ENCODE data around the gene TRABD2A.
A peak's percentile ranks its signal among the peaks of the same experiment; 100 is the strongest.

The TRABD2A gene

GRCh38 chr2:84904151-84904550 is 23.3 kb upstream of the TRABD2A start:
- no peak for DNase-seq

GRCh38 chr2:84902526-84902925 is 21.6 kb upstream of the TRABD2A start:
- no peak for DNase-seq

GRCh38 chr2:84901593-84902120 is 20.8 kb upstream of the TRABD2A start:
- DNase-seq: no peak

DNA sequence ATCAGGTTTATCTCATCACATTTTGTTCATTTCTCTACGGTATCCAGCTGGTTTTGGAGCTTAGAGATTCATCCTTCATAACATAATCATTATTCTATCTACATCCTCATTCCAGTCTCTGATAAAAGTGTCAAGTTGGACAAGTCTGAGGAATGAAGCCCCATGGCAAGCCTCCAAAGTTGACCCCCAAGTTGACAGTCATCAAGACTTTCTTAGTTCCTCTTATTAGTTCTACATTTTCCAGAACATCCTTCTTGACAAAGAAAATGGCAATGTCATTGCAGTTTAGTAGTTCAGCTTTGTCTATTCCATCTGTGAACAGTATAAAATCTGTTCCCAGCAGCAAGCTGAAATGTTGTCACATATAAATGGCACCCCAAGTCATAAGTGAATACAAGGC is 20.1 kb upstream of the TRABD2A start:
- DNase-seq: no peak

DNA sequence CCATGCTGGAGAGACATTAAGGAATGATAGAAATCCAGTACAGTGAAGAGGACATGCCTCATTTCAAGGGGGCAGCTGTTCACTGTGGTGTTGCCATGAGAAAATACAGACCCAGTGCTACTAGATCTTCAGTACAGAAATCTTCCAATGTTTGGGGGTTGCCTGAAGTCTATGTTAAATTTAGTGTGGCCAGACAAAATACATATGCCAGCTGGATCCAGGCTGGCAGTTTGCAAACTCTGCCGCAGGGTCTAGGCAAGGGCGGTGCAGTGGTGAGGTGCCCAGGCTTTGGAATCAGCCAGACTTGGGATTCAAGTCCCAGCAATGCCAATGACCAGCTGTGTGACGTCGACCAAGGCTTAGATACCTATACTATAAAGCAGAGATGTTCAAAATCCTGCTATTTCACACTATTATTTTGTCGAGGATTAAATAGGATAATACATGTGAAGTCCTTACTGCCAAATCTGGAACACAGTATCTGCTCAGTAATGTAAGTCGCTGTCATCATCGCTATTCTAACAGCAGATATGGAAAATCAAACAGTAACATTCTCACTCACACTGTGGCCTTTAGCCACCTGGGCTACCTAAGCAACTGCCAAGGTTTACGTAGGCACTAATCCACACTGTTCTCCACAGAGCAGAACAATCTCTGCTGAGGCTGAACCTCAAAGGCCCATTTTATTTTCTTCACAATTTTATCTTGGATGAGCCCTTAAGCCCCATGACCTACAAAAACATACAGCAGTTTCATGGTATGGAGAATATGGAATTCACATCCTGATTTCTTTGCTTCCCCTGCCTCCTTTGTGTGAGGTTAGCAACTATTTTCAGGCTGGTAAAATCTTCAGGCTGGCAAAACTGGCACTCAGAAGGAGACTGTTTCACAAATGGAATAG is 18.7 kb upstream of the TRABD2A start:
- no peak for DNase-seq

- DNase-seq: no peak
Observed at GRCh38 chr2:84897773-84898172, 16.9 kb upstream of the TRABD2A start.

DNA sequence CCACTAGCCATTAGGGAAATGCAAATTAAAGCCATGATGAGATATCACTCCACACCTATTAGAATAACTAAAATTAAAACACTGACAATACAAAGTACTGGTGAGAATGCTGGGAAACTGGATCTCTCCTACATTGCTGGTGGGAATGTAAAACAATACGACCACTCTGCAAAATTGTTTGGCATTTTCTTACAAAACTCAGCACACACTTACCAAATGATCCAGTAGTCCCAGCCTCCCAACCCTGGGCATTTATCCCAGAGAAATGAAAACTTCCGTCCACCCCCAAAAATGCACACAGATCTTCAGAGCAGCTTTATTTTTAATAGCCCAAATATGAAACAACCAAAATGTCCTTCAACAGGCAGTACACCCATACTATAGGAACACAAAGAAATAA is 15.7 kb upstream of the TRABD2A start:
- no peak for DNase-seq

- DNase-seq: peak; percentile 17
Observed at GRCh38 chr2:84894758-84895520, 14.1 kb upstream of the TRABD2A start.

DNA sequence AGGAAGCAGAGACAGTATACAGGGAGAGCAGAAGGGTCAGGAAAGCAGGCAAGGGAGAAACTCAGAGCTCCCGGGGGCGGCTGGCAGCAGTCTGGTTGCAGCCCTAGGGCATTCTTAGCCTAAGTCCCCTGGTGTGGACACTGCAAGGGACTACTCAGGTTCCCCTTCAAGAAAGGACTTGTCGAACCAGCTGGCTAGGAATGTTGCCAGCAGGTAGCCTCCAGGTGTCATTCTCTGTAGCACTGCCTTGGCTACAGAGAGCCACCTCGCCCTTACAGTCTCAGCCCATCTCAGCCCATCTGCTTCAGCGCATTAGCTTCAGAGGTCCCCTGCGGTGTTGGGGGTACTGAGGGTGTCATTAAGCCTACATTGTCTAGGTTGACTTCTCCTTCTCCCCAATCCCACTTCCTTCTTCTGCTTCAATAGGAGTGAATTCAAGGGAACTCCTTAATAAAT is 13.3 kb upstream of the TRABD2A start:
- peak; percentile 70 for DNase-seq

DNA sequence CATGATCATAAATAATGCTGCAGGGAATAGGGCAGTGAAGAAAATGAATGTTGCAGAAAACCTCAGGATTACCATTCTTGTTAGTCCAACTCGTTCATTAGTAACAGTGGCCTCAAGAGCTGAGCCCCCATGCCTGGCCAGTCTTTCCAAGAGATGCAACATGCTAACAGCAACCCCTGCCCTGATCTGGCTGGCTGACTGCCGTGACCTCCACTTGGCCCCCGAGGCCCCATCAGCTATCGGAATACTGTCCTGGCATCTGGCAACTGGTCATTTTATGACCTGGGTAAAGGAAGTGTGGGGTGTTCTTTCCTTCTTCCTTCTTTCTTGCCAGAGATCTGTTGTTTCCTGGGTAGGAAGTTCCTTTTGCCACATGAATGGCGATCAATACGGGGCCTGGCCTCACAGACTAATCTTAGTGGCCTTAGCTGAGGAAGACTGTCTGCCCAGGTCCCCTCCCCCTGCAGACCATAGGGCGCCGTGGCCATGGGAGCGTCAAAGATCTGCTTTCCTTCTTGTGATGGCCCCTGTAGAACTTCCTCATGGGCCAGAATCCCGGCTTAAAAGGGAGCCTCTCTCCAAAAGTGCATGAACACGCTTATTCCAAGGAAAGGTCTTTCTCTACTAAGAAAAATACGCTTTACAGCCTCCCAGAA is 10.6 kb upstream of the TRABD2A start:
- DNase-seq: no peak

GRCh38 chr2:84889332-84889731 is 8.4 kb upstream of the TRABD2A start:
- no peak for DNase-seq

DNA sequence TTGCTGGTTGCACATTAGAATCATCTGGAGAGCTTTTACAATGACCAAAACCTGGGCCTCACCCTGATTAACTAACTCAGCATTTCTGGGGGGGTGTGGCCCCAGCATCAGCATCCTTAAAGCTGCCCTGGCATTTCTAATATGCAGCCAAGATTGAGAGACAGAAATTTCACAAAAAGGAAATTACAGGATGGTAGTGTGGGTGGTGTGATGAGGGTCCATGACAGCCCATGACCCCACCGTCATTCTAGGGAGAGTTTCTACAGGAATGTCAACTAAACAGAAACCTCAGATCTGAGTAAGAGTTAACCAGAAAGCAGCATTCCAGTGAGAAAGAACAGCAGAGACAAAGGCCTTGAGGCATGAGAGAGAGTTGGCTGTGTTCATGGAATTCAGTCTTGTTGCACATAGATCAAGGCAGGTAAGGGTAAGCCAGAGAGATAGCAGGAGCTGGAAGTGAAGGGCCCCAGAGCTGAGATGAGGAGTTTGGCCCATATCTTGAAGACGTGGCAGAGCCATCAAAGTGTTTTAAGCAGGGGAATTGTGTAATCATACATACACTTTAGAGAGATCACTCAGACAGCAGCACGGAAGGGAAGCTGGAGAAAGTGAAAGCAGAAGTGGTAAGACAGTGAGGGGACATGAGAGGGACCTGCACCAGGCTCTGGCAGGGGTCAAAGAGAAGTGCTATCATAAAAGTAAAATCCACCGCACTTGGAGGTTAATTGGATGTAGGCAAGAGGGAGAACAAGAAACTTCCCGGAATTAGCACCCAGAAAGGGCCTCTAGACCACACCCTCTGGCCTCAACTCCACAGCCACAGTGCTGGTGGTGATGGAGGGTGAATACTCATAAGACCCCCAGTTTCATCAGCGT is 7.8 kb upstream of the TRABD2A start:
- DNase-seq: no peak

GRCh38 chr2:84886791-84887190 is 5.9 kb upstream of the TRABD2A start:
- DNase-seq: no peak

GRCh38 chr2:84885111-84885510 is 4.2 kb upstream of the TRABD2A start:
- DNase-seq: no peak

DNA sequence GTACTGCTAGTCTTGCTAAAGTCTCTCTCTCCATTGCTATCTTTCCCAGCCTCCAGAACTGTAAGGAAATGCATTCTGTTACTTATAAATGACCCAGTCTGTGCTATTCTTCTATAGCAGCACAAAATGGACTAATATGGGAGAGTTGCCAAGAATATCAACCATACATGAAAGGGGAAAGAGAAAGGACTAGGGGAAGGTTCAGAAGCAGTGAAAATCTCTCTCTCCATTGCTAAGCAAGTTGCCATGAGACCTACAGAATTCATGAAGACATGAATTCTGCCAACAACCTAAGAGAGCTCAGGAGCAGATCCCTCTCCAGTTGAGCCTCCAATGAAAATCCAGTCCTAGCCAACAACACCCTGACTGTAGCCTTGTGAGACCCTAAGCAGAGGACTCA is 3.6 kb upstream of the TRABD2A start:
- no peak for DNase-seq

- no peak for DNase-seq
Observed at GRCh38 chr2:84882775-84883550, 2.1 kb upstream of the TRABD2A start.

DNA sequence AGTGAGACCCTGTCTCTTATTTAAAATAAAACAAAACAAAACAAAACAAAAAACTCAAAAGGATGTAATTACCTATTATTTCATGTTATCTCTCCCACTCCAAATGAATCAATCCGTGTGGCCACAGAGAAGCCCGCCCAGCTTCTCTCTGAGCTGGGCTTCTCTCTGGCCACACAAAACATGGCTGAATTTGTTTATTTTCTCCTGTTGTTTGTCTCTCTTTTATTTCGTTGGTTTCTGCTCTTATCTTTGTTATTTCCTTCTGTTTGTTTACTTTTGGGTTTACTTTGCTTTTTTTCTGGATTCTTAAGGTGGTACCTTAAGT is 1.5 kb upstream of the TRABD2A start:
- DNase-seq: no peak

DNA sequence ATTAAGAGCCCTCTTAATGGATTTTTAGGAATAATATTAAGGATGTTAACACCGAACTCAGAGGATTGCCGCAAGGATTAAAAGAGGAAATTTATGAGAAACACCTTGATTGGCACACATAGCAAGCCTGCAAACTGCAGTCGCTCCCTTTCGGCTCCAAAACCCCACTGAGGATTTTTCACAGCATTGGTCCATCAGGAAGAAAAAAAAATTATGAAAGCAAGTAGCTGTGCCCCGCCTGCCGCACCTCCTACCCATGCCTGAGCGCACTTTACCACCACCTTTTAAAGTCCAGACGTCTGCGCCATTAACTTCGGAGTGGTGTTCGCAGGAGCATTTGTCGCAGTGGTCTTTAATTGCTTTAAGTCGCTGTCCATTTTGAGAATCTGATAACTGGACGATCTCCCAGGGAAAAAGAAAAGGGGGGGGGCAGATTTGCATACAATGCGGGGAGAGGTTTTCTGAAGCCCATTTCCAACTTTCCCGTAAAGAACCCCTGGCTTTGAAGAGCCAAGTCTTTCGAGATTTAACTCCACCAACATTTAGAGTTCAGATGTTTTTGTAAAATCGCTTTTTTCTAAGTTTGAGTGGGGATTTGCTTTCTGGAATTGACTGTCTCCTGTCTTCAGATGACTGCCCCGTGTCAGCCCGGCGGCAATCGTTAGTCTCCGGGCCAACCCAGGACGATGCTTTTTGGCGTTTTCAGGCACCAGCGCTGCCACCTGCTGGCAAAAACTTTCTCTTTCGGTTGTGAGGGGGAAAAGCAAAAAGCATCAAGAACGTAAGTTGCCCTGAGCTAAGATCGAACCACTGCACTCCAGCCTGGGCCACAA is 913 bp upstream of the TRABD2A start:
- DNase-seq: peak; percentile 22

- no peak for DNase-seq
Observed at GRCh38 chr2:84880395-84880644, 564 bp downstream of the TRABD2A start.

GRCh38 chr2:84879584-84880394 is 1.1 kb downstream of the TRABD2A start:
- DNase-seq: no peak
